ENCODE measurements around the gene CNGA2.
"Not testable (repeated sequence)": the region's sequence is repeated elsewhere in the genome, so short reads cannot be mapped to it uniquely, and the experiment has no call there.

The CNGA2 gene

GRCh38 chrX:151734446-151734845, at the start of gene CNGA2:
CNGA2 (plus strand) TSS chrX:151734746; CDS start chrX:151738484, 3,738 bp downstream.
- peaks cover 3% of the 10 kb centered on the region for H3K27me3 Mint-ChIP-seq
- no peaks in the 10 kb centered on the region for H3K4me1 Mint-ChIP-seq

GRCh38 chrX:151687635-151688034, 46.9 kb upstream of the CNGA2 start:
- Mint-ChIP-seq H3K36me3 (ENCODE audit: low read depth) (no peaks in the 10 kb centered on the region), H3K9me3 (no peaks in the 10 kb centered on the region), H3K27me3 (no peaks in the 10 kb centered on the region), H3K4me3 (no peak overlapping the region), H3K4me1 (no peaks in the 10 kb centered on the region), H3K27ac (no peak overlapping the region)
- ATAC-seq = no peak
- no peak for DNase-seq

More at GRCh38 chrX:151734446-151734845, at the start of gene CNGA2:
- Mint-ChIP-seq H3K9me3 (no peaks in the 10 kb centered on the region), H3K4me3 (no peak within 1 kb of the TSS), H3K27ac (no peak within 1 kb of the TSS), H3K36me3 (ENCODE audit: low read depth) (no peaks in the 10 kb centered on the region)
- DNase-seq (no peak), ATAC-seq (no peak)

DNA sequence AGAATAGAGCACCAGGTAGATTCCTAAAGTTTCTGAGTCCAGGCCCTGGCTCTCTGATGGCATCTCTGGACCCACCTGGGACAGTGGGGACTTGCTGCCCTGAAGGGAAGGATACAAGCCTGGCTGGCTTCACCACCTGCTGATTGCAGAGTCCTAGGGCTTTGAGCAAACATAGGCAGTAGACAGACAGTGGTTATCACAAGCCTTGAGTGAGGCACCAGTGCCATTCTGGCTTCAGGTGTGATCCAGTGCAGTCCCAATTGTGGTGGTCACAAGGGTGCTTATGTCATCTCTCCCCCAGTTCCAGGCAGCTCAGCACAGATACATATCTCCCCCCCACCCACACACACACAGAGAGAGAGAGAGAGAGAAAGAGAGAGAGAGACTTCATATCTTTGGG, 45.9 kb upstream of the CNGA2 start:
- H3K27me3 Mint-ChIP-seq = peaks cover 6% of the 10 kb centered on the region
- H3K27ac Mint-ChIP-seq = no peak overlapping the region
- no peaks in the 10 kb centered on the region for H3K36me3 Mint-ChIP-seq (ENCODE audit: low read depth)
- H3K4me3 Mint-ChIP-seq = no peak overlapping the region
- H3K9me3 Mint-ChIP-seq = no peaks in the 10 kb centered on the region
- DNase-seq = no peak
- no peak for ATAC-seq
- no peaks in the 10 kb centered on the region for H3K4me1 Mint-ChIP-seq

DNA sequence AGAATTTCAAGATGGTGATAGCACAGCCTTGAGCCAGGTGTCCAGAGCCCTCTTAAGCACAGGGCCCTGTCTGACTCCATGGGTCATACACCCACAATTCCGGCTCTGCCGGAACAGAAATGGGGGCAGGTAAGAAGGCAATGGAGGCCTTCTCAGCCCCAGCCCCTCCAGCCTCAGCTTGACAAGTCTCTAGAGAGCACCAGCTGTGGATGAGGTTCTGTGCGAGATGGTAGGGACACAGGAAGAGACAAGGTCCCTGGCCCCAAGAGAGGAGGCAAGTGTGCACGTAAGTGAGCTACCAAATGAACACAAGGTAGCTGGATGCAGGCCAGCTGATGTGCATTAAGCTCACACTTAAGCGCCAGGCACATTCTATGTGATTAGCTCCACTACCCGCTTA, 41.7 kb upstream of the CNGA2 start:
- Mint-ChIP-seq H3K36me3 (ENCODE audit: low read depth) (no peaks in the 10 kb centered on the region), H3K4me3 (no peak overlapping the region), H3K4me1 (no peaks in the 10 kb centered on the region), H3K27ac (no peak overlapping the region), H3K27me3 (peaks cover 20% of the 10 kb centered on the region), H3K9me3 (no peaks in the 10 kb centered on the region)
- ATAC-seq = no peak
- no peak for DNase-seq

DNA sequence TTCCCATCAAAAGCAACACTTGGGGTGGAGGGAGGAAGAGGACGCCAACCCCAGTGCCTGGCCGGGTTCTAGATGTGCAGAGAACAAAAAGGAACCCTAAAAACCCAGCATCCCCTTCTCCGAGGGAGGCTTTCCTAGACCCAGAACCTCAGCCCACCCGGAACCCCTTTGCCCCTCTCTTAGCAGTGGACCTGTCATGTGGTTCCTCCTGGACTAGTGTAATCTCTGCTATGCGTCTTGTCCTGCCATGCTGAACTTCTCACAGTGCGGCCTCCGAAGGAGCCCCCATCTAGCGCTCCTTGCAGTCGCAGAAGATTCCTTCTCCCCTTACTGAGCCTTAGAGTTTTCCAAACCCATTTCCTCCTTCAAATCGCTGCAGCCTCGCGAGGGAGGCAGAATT, 40.4 kb upstream of the CNGA2 start:
- H3K4me3 Mint-ChIP-seq = no peak overlapping the region
- H3K9me3 Mint-ChIP-seq = no peaks in the 10 kb centered on the region
- no peaks in the 10 kb centered on the region for H3K36me3 Mint-ChIP-seq (ENCODE audit: low read depth)
- ATAC-seq = no peak
- peaks cover 20% of the 10 kb centered on the region for H3K27me3 Mint-ChIP-seq
- H3K27ac Mint-ChIP-seq = no peak overlapping the region
- no peak for DNase-seq
- H3K4me1 Mint-ChIP-seq = no peaks in the 10 kb centered on the region

DNA sequence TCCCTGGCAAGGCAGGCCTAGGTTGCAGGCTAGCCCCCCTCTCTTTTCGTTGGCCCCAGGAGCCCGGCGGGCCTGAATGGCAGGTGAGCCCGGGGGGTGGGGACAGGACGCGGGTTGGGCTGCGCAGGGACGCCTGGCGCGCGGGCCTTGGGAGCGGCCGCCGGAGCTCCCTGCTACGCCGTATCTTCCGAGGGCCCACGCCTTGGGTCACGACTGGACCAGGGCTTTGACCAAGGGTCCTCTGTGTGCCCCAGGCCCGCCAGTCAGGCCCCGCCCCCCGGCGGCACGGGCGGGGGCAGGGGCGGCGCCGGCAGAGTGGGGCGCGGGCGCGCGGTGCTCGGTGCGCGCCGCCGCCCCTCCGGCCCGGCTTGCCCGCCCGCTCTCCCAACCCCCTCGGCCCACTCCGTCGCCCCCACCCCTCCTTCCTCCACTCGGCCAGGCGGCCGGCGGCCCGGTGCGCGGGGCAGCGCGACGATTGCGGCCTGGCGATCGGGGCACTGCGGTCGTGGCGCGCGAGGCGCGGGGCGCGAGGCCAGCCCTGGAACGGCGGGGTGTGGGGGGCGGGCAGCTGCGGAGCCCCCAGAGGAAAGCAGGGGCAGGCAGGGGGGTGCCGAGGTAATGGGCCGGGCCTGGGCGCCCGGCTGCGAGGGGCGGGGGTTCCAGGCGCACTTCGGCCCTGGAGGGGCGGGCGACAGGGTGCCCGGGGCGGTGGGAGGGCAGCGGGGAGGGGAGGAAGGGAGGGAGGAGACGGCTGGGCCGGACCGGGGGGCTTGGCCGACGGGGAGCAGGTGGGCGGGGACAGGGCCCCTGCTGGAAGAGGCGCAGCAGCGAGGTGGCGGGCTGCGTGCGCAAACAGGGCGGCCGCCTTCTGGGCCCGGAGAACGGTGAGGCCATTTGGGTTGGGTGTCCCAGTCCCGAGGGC, 39.6 kb upstream of the CNGA2 start, which contains the start of gene PRRG3:
Gene PRRG3, plus strand, starts transcription at position 798 of the 922 bp plus-strand sequence. CDS start 3,357 bp downstream, outside the sequence.
- DNase-seq = no peak
- no peak for ATAC-seq
- no peaks in the 10 kb centered on the region for H3K9me3 Mint-ChIP-seq
- peaks cover 20% of the 10 kb centered on the region for H3K27me3 Mint-ChIP-seq
- H3K4me3 Mint-ChIP-seq = no peak within 1 kb of the TSS
- H3K27ac Mint-ChIP-seq = no peak within 1 kb of the TSS
- no peaks in the 10 kb centered on the region for H3K36me3 Mint-ChIP-seq (ENCODE audit: low read depth)
- H3K4me1 Mint-ChIP-seq = no peaks in the 10 kb centered on the region

DNA sequence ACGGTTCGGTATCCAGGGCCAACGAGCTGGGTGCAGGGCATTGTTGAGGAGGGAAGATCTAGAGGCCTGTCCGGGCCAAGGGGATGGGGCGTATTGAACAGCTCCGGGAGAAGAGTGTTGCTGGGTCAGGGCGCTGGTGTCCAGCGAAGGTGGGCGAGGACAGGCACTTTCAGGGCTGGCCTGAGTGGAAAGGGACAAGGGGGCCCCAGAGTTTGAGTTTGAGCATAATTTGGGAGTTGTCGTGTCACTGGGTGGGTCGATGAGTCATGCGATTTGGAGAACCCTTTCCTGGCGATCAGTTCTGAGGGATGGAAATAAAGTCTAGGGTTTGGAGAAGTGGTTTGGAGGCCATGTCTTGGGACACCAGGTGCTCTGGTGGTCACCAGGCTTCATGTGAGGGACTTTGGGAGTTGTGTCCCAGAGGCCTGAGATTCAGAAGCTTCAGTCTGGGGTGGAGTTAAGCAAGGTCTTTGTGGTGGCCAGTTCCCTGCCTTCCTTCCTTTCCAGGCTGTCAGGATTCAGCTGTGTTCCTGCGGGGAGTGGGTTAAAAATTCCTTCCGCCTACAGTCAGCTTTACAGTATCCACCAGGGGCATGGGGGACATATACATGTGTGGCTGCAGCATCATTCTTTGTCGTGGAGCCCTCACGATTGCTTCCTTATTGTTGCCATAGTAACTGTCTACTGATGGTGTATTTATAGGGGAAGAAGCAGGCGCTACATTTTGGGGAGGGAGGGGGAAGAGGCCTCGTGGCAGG, 38.8 kb upstream of the CNGA2 start:
- Mint-ChIP-seq H3K4me3 (no peak overlapping the region), H3K9me3 (no peaks in the 10 kb centered on the region), H3K36me3 (ENCODE audit: low read depth) (no peaks in the 10 kb centered on the region), H3K27me3 (peaks cover 20% of the 10 kb centered on the region), H3K4me1 (no peaks in the 10 kb centered on the region), H3K27ac (no peak overlapping the region)
- ATAC-seq (no peak), DNase-seq (no peak)

DNA sequence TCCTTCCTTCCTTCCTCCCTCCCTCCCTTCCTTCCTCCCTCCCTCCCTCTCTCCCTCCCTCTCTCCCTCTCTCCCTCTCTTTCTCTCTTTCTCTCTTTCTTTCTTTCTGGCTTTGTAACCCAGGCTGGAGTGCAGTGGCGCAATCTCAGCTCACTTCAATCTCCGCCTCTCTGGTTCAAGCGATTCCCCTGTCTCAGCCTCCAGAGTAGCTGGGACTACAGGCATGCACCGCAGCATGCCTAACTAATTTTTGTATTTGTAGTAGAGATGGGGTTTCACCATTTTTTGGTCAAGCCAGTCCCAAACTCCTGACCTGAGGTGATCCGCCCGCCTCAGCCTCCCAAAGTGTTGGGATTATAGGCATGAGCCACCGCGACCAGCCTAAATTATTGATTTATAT, 37.5 kb upstream of the CNGA2 start:
- not testable (repeated sequence) for H3K36me3 Mint-ChIP-seq (ENCODE audit: low read depth); H3K27ac Mint-ChIP-seq; ATAC-seq; H3K4me1 Mint-ChIP-seq; H3K4me3 Mint-ChIP-seq; DNase-seq; H3K9me3 Mint-ChIP-seq
- peaks cover 20% of the 10 kb centered on the region for H3K27me3 Mint-ChIP-seq

GRCh38 chrX:151697522-151697921, 37.0 kb upstream of the CNGA2 start:
- H3K27me3 Mint-ChIP-seq = peaks cover 20% of the 10 kb centered on the region
- H3K4me3 Mint-ChIP-seq = no peak overlapping the region
- H3K36me3 Mint-ChIP-seq (ENCODE audit: low read depth) = no peaks in the 10 kb centered on the region
- H3K4me1 Mint-ChIP-seq = no peaks in the 10 kb centered on the region
- no peak for ATAC-seq
- no peaks in the 10 kb centered on the region for H3K9me3 Mint-ChIP-seq
- DNase-seq = no peak
- H3K27ac Mint-ChIP-seq = no peak overlapping the region

GRCh38 chrX:151698485-151698884, 36.1 kb upstream of the CNGA2 start:
- no peak for DNase-seq
- Mint-ChIP-seq H3K9me3 (no peaks in the 10 kb centered on the region), H3K36me3 (ENCODE audit: low read depth) (no peaks in the 10 kb centered on the region), H3K27ac (no peak overlapping the region), H3K27me3 (peaks cover 16% of the 10 kb centered on the region), H3K4me3 (no peak overlapping the region), H3K4me1 (no peaks in the 10 kb centered on the region)
- no peak for ATAC-seq

- Mint-ChIP-seq H3K9me3 (no peaks in the 10 kb centered on the region), H3K4me1 (no peaks in the 10 kb centered on the region), H3K27me3 (peaks cover 11% of the 10 kb centered on the region), H3K36me3 (ENCODE audit: low read depth) (no peaks in the 10 kb centered on the region), H3K4me3 (no peak overlapping the region), H3K27ac (no peak overlapping the region)
- ATAC-seq (no peak), DNase-seq (no peak)
These were observed 34.8 kb upstream of the CNGA2 start for GRCh38 chrX:151699746-151700145.

GRCh38 chrX:151700581-151700980, 34.0 kb upstream of the CNGA2 start:
- DNase-seq (no peak), ATAC-seq (no peak)
- Mint-ChIP-seq H3K27ac (no peak overlapping the region), H3K27me3 (peaks cover 9% of the 10 kb centered on the region), H3K9me3 (no peaks in the 10 kb centered on the region), H3K4me3 (no peak overlapping the region), H3K36me3 (ENCODE audit: low read depth) (no peaks in the 10 kb centered on the region), H3K4me1 (no peaks in the 10 kb centered on the region)

- H3K36me3 Mint-ChIP-seq (ENCODE audit: low read depth) = no peaks in the 10 kb centered on the region
- ATAC-seq = no peak
- no peak overlapping the region for H3K27ac Mint-ChIP-seq
- H3K9me3 Mint-ChIP-seq = no peaks in the 10 kb centered on the region
- H3K4me3 Mint-ChIP-seq = no peak overlapping the region
- no peak for DNase-seq
- no peaks in the 10 kb centered on the region for H3K4me1 Mint-ChIP-seq
- peaks cover 6% of the 10 kb centered on the region for H3K27me3 Mint-ChIP-seq
These were observed 33.5 kb upstream of the CNGA2 start for GRCh38 chrX:151701071-151701470.

DNA sequence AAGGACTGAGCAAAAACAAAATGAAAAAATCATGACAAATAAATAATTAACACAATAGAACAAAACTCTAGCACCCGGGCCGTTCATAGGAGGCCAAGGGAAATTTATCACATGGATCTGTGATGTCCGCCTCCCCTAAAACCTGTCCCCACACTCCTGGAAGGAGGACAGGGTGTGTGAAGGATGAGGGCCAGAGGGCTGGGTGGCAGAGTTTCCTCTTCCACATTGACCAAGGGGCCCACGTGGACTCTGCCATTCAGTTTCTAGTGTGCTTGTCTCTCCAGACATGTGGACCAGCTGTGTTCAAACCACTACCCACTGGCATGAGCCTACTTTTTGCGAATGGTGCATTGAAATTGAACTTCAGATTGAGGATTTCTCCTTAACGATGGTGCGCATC, 33.0 kb upstream of the CNGA2 start:
- no peaks in the 10 kb centered on the region for H3K36me3 Mint-ChIP-seq (ENCODE audit: low read depth)
- ATAC-seq (no peak), DNase-seq (no peak)
- no peaks in the 10 kb centered on the region for H3K9me3 Mint-ChIP-seq
- H3K27ac Mint-ChIP-seq = no peak overlapping the region
- H3K4me1 Mint-ChIP-seq = no peaks in the 10 kb centered on the region
- peaks cover 5% of the 10 kb centered on the region for H3K27me3 Mint-ChIP-seq
- H3K4me3 Mint-ChIP-seq = no peak overlapping the region

All from activated naive CD8-positive, alpha-beta T cell treated with anti-CD3 and anti-CD28 coated beads, Interleukin-2, amount 50 U/mL, for 24 hours (primary cell).